Spleen (tissue), 11 donors: ENCODE results near the gene RERE. TPM values are rescaled to one million over a fixed set of nuclear protein-coding genes. Genes with fewer than 3 reads are reported as not detected.

Experiments
- DNase-seq: peaks from one replicate; pipeline ENCODE4 v3.0.0-alpha.2; 2020
- H3K27ac ChIP-seq, 8 donors: fragments of 200-600 bp; sonication (generic) in 7 of 8; 1 replicate in 4 of 8; 2 replicates in 4 of 8; pipeline versions ENCODE4 v1.5.0 to v1.8.0; 2016 to 2021; ENCODE audit warnings: inconsistent platforms in 4 of 8, mild to moderate bottlenecking in 4 of 8, moderate library complexity in 1 of 8
- H3K27me3 ChIP-seq, 7 donors: fragments of 200-600 bp; sonication (generic) in 6 of 7; replicated peaks in 1 of 7; 1 replicate in 4 of 7; 2 replicates in 3 of 7; pipeline versions ENCODE4 v1.5.0 to v1.8.0; 2016 to 2021; ENCODE audit warnings: inconsistent platforms in 3 of 7, mild to moderate bottlenecking in 1 of 7
- H3K36me3 ChIP-seq, 6 donors: fragments of 200-600 bp; sonication (generic) in 5 of 6; 1 replicate in 4 of 6; 2 replicates in 2 of 6; pipeline versions ENCODE4 v1.5.0 to v1.8.0; 2016 to 2021; ENCODE audit warnings: inconsistent platforms in 2 of 6
- H3K4me1 ChIP-seq, 6 donors: fragments of 200-600 bp; sonication (generic) in 5 of 6; 1 replicate in 3 of 6; 2 replicates in 3 of 6; pipeline versions ENCODE4 v1.5.0 to v1.8.0; 2016 to 2021; ENCODE audit warnings: inconsistent platforms in 3 of 6
- H3K4me3 ChIP-seq, 8 donors: fragments of 200-600 bp; sonication (generic) in 7 of 8; 1 replicate in 4 of 8; 2 replicates in 4 of 8; pipeline versions ENCODE4 v1.5.0 to v1.8.0; 2016 to 2021; ENCODE audit warnings: inconsistent platforms in 4 of 8, mild to moderate bottlenecking in 4 of 8, moderate library complexity in 2 of 8
- H3K9me3 ChIP-seq, 8 donors: fragments of 200-600 bp; sonication (generic) in 7 of 8; 1 replicate in 4 of 8; 2 replicates in 4 of 8; pipeline versions ENCODE4 v1.5.0 to v1.8.0; 2016 to 2021; ENCODE audit warnings: inconsistent platforms in 4 of 8
- CTCF ChIP-seq, 11 experiments: fragments of 200-600 bp in 7 of 11; fragments of 450-650 bp in 4 of 11; sonication (generic) in 4 of 11; IDR thresholded peaks in 8 of 11; conservative IDR thresholded peaks in 3 of 11; 1 replicate in 7 of 11; 2 replicates in 4 of 11; pipeline versions ENCODE4 v1.4.0 to v1.8.0; 2016 to 2021; ENCODE audit warnings: antibody characterized with exemption in 11 of 11, inconsistent platforms in 4 of 11, mild to moderate bottlenecking in 1 of 11
- POLR2A ChIP-seq, 3 donors: fragments of 450-650 bp; IDR thresholded peaks; one replicate each; pipeline ENCODE4 v1.5.1; 2017; ENCODE audit warnings: antibody characterized with exemption in 3 of 3, mild to moderate bottlenecking in 1 of 3
- POLR2AphosphoS5 ChIP-seq, 3 donors: sonication (generic); formaldehyde crosslinking; IDR thresholded peaks; one replicate each; pipeline ENCODE4 v1.5.1; 2017; ENCODE audit warnings: antibody characterized with exemption in 3 of 3
- WGBS, 5 donors: extraction: QIAGEN DNeasy Blood & Tissue Kit in 3 of 5; methylation state at CpG; one replicate each; pipeline versions ENCODE4 v1.1.5 to v1.1.7; 2013 to 2018; 5-methylcytosine and 5-hydroxymethylcytosine counted together
- intact Hi-C: fragments of 100-400 bp; cut with DNase I; formaldehyde crosslinking; loops from one replicate; pipeline ENCODE4 v1.15.0; 2023; ENCODE audit warnings: low total_unique reads
- polyA plus RNA-seq, 3 donors: library from polyadenylated mRNA; stranded (reverse); fragments of 200-250 nt; gene quantifications; one replicate each; pipeline ENCODE4 v1.2.1, GENCODE V29; 2013
- total RNA-seq, 7 donors: library from RNA; depleted of rRNA in 3 of 7; stranded (reverse); fragments of >200 nt in 3 of 7; fragmentation: NEBNext Ultra II Directional in 4 of 7; extraction: Animal tissue kit (Norgen Biotek cat#: 25700) in 4 of 7; gene quantifications; one replicate each; pipeline versions ENCODE4 v1.1.0 to v1.2.1, GENCODE V29; 2016 to 2021
- donor health status: healthy with polysubstance abuse.
- donor health status: DM: no; HTN: no; CAD: no; lungs with moderate emphysema.
- donor health status: DM: no; HTN: no; CAD: no.
- donor health status: Bipolar disorder and iron deficiency.
- donor health status: healthy.
- donor health status: DM: no; HTN: no; CAD: no.
- donor health status: DM: yes; HTN: yes; CAD: no.

Gene RERE
- total and polyA plus RNA-seq, 10 donors = 10.3 to 149 (median 117) TPM

GRCh38 chr1:8431784-8432183 is 385.7 kb downstream of the RERE start:
- 90 to 93% (median 90%) methylated on average over 7 of the region's 7 CpGs for WGBS, 5 donors
- peaks cover 30 to 75% (median 56%) of the 10 kb centered on the region in 6 donors for H3K4me1 ChIP-seq
- intact Hi-C loops = no loop called here
- H3K9me3 ChIP-seq = no peaks in the 10 kb centered on the region
- H3K27me3 ChIP-seq = no peaks in the 10 kb centered on the region
- H3K4me3 ChIP-seq = no peak overlapping the region
- peak overlapping the region in 1 of 8 donors; percentile 22 for H3K27ac ChIP-seq
- no peak for DNase-seq
- TF ChIP-seq POLR2A (IDR thresholded peaks at IDR 0.05) (no peak), POLR2AphosphoS5 (IDR thresholded peaks at IDR 0.05) (no peak), CTCF (IDR thresholded peaks at IDR 0.05 in 8 of 11, conservative IDR thresholded peaks at IDR 0.05 in 3 of 11) (no peak)
- H3K36me3 ChIP-seq = no peaks in the 10 kb centered on the region

- peaks cover 35 to 80% (median 61%) of the 10 kb centered on the region in 6 donors for H3K4me1 ChIP-seq
- peak; percentile 80 for DNase-seq
- WGBS, 5 donors = 47 to 65% (median 54%) methylated on average over 8 of the region's 8 CpGs
These were observed 386.4 kb downstream of the RERE start for GRCh38 chr1:8431019-8431418.

GRCh38 chr1:8430476-8430875 is 387.0 kb downstream of the RERE start:
- 47 to 58% (median 55%) methylated on average over 2 of the region's 2 CpGs for WGBS, 5 donors
- DNase-seq = no peak
- H3K9me3 ChIP-seq = no peaks in the 10 kb centered on the region
- peak in 1 of 3 donors; percentile 16 for TF ChIP-seq POLR2AphosphoS5 (IDR thresholded peaks at IDR 0.05)
- TF ChIP-seq POLR2A (IDR thresholded peaks at IDR 0.05) = no peak
- H3K4me1 ChIP-seq = peaks cover 36 to 80% (median 64%) of the 10 kb centered on the region in 6 donors
- H3K27ac ChIP-seq = peak overlapping the region in 5 of 8 donors; percentile 0 to 99 (median 99)
- H3K27me3 ChIP-seq = no peaks in the 10 kb centered on the region
- H3K36me3 ChIP-seq = no peaks in the 10 kb centered on the region
- no peak overlapping the region for H3K4me3 ChIP-seq
- intact Hi-C loops = no loop called here

More at GRCh38 chr1:8431019-8431418, 386.4 kb downstream of the RERE start:
- H3K27me3 ChIP-seq = no peaks in the 10 kb centered on the region
- no peaks in the 10 kb centered on the region for H3K36me3 ChIP-seq
- no peak overlapping the region for H3K4me3 ChIP-seq
- H3K9me3 ChIP-seq = no peaks in the 10 kb centered on the region
- H3K27ac ChIP-seq = peak overlapping the region in 5 of 8 donors; percentile 0 to 99 (median 99)
- no peak for TF ChIP-seq POLR2AphosphoS5 (IDR thresholded peaks at IDR 0.05)
- peak in 10 of 11 experiments; percentile 21 to 53 (median 28) for TF ChIP-seq CTCF (IDR thresholded peaks at IDR 0.05 in 8 of 11, conservative IDR thresholded peaks at IDR 0.05 in 3 of 11)
- intact Hi-C loops = no loop called here

- H3K9me3 ChIP-seq = no peaks in the 10 kb centered on the region
- no peak overlapping the region for H3K4me3 ChIP-seq
- H3K36me3 ChIP-seq = no peaks in the 10 kb centered on the region
- DNase-seq = no peak
- peak overlapping the region in 3 of 8 donors; percentile 99 for H3K27ac ChIP-seq
- no peak for TF ChIP-seq CTCF (IDR thresholded peaks at IDR 0.05 in 8 of 11, conservative IDR thresholded peaks at IDR 0.05 in 3 of 11)
- TF ChIP-seq POLR2AphosphoS5 (IDR thresholded peaks at IDR 0.05) = no peak
- TF ChIP-seq POLR2A (IDR thresholded peaks at IDR 0.05) = no peak
- WGBS, 5 donors = 42 to 61% (median 55%) methylated on average over 2 of the region's 2 CpGs
- H3K27me3 ChIP-seq = no peaks in the 10 kb centered on the region
- H3K4me1 ChIP-seq = peaks cover 44 to 86% (median 73%) of the 10 kb centered on the region in 6 donors
- intact Hi-C loops = loop anchor here (10.0 kb wide), 2 partner anchors 55 to 95 kb away; no protein-coding TSS in a partner anchor
These were observed 387.8 kb downstream of the RERE start for GRCh38 chr1:8429549-8430110.
